Esophagus muscularis mucosa (tissue), 4 donors: ENCODE results near the gene CIITA.
A peak's percentile ranks its signal among the peaks of the same experiment; 100 is the strongest.

ENCODE experiments used
- CTCF ChIP-seq, 3 experiments: fragments of 200-600 bp in 2 of 3; fragments of 450-650 bp in 1 of 3; sonication (generic) in 2 of 3; IDR thresholded peaks; one replicate each; pipeline ENCODE4 v1.5.1; 2017 to 2019; ENCODE audit warnings: antibody characterized with exemption in 3 of 3, mild to moderate bottlenecking in 2 of 3, moderate library complexity in 1 of 3
- EP300 ChIP-seq: sonication (generic); formaldehyde crosslinking; IDR thresholded peaks from one replicate; pipeline ENCODE4 v1.6.1; 2017; ENCODE audit warnings: antibody characterized with exemption
- POLR2A ChIP-seq: fragments of 450-650 bp; IDR thresholded peaks from one replicate; pipeline ENCODE4 v1.6.1; 2017; ENCODE audit warnings: antibody characterized with exemption, moderate library complexity, mild to moderate bottlenecking, low read depth
- POLR2AphosphoS5 ChIP-seq, 2 donors: sonication (generic); formaldehyde crosslinking; IDR thresholded peaks; one replicate each; pipeline ENCODE4 v1.6.1; 2017; ENCODE audit warnings: antibody characterized with exemption in 2 of 2

GRCh38 chr16:10964039-10964890 is 87.3 kb downstream of the CIITA start:
- peak in 1 of 2 donors; percentile 62 for TF ChIP-seq POLR2AphosphoS5 (IDR thresholded peaks at IDR 0.05)
- TF ChIP-seq EP300: no peak
- no peak for TF ChIP-seq POLR2A
- TF ChIP-seq CTCF (IDR thresholded peaks at IDR 0.05): peak; percentile 93 to 96 (median 94)
